T-helper 1 cell treated with Interleukin-12 subunit alpha and Interleukin-12 subunit beta and Interleukin-4 antibody, amounts not matched to agents 30 μg/mL and 1 μg/mL, for 36 hours (primary cell): ENCODE results near the gene DUSP8.

ENCODE experiments used
- H3K27ac Mint-ChIP-seq: one replicate; pipeline ENCODE4 v1.8.0; 2021; ENCODE audit warnings: mild to moderate bottlenecking, mixed read lengths
- H3K27me3 Mint-ChIP-seq: one replicate; pipeline ENCODE4 v1.8.0; 2021; ENCODE audit warnings: low read depth, mixed read lengths
- H3K36me3 Mint-ChIP-seq: one replicate; pipeline ENCODE4 v1.8.0; 2021; ENCODE audit warnings: low read depth, mixed read lengths
- H3K4me1 Mint-ChIP-seq: one replicate; pipeline ENCODE4 v1.8.0; 2021; ENCODE audit warnings: low read depth, mixed read lengths
- H3K4me3 Mint-ChIP-seq: one replicate; pipeline ENCODE4 v1.8.0; 2021; ENCODE audit warnings: mild to moderate bottlenecking, moderate library complexity, mixed read lengths
- H3K9me3 Mint-ChIP-seq: one replicate; pipeline ENCODE4 v1.8.0; 2021; ENCODE audit warnings: mixed read lengths

DUSP8 gene

DNA sequence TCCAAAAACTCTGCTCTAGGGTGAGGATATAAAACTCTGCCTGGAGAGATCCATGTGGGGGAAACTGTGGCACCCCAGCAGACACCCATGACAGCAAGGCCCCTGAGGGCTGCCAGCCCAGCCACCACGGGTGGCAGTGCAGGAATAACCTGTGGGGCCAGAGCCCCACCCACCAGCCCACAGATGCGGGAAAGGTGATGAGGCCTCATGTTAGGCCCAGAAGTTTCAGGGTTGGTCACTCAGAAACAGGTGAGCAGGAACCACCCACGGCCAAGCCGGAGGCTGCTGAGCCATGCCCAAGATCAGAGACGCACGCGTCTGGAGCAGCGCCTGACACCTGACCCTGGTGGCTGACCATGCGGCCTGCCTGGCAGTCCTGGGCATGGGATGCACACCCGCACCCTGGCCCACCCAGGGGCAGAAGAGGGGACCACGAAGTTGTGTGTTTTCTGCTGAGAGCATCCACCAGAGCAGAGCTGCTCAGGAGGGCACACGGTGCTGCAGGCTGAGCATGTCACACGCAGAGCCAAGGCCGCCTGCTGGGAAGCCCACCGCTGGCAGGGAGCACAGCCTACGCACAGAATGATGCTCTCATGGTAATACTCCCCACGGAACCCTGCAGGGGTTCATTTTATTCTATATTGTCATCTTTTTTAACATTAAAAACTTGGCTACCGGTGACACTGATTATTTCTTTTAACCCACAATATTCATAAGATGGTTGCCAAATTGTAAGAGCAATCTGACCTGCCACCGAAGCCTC lies 41.2 kb downstream of the DUSP8 start:
- H3K4me3 Mint-ChIP-seq: no peak overlapping the region
- H3K4me1 Mint-ChIP-seq: peaks cover 1% of the 10 kb centered on the region
- H3K36me3 Mint-ChIP-seq: no peaks in the 10 kb centered on the region
- H3K9me3 Mint-ChIP-seq: no peaks in the 10 kb centered on the region
- no peaks in the 10 kb centered on the region for H3K27me3 Mint-ChIP-seq
- no peak overlapping the region for H3K27ac Mint-ChIP-seq

DNA sequence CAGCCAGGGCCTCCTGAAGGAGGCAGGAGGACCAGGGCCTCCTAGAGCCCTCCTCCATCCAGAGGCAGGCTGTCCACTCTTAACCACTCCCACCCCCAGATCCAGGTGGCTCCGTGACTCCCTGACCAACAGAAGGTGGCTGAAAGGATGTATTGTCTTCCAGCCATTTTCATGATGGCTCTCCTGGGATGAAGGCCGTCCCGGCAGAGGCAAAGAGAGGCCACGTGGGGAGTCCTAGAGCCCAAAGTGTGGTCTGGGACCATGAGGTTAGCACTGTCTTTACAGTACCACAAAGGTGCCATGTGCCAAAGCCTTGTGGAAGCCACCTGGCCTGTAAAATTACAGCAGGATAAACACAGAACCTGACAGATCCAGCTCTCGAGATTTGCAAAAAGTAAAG lies 42.3 kb downstream of the DUSP8 start:
- H3K9me3 Mint-ChIP-seq: no peaks in the 10 kb centered on the region
- H3K36me3 Mint-ChIP-seq: no peaks in the 10 kb centered on the region
- H3K4me3 Mint-ChIP-seq: no peak overlapping the region
- no peaks in the 10 kb centered on the region for H3K27me3 Mint-ChIP-seq
- no peaks in the 10 kb centered on the region for H3K4me1 Mint-ChIP-seq
- no peak overlapping the region for H3K27ac Mint-ChIP-seq

DNA sequence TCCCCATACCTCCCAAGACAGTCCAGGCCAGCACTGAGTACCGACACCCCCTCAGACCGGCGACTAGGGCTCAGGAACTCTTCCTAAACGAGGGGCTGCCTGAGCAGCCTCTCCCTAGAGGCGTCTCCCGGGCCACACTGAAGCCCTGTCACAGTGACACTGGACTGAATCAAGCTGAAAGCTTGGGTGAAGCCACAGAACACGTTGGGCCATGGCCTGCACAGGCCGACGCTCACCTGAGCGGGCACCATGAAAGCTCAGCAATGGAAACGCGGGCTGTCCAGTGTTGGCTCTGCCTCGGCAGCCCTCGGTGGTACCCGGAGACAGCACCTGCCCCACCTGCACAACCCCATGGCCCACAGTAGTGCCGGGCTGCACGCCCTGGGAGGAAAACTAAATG lies 42.8 kb downstream of the DUSP8 start:
- Mint-ChIP-seq H3K4me1 (no peaks in the 10 kb centered on the region), H3K27ac (no peak overlapping the region), H3K36me3 (no peaks in the 10 kb centered on the region)

DNA sequence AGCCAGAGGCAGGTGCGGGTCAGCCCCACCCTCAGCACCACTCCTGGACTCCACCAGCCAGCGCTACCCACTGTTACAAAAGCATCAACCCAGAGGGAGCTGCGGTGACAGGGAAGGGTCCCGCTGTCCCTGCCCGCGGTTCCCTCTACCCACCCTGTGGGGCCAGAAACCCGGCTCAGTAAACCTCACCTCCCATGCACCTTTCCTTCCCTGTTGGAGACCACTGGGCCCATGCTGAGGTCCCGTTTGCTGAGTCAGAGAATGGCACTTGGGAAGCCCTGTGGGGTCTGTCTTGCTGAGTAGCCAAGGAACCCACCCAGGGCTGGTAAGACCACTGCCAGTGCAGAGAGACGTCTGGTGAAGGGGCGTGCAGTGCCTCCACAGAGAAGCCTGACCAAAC lies 43.4 kb downstream of the DUSP8 start:
- Mint-ChIP-seq H3K4me3 (no peak overlapping the region), H3K27ac (no peak overlapping the region), H3K9me3 (no peaks in the 10 kb centered on the region), H3K36me3 (no peaks in the 10 kb centered on the region), H3K27me3 (no peaks in the 10 kb centered on the region), H3K4me1 (no peaks in the 10 kb centered on the region)

More for the DNA sequence above, 42.8 kb downstream of the DUSP8 start:
- H3K9me3 Mint-ChIP-seq: no peaks in the 10 kb centered on the region
- no peaks in the 10 kb centered on the region for H3K27me3 Mint-ChIP-seq
- H3K4me3 Mint-ChIP-seq: no peak overlapping the region

DNA sequence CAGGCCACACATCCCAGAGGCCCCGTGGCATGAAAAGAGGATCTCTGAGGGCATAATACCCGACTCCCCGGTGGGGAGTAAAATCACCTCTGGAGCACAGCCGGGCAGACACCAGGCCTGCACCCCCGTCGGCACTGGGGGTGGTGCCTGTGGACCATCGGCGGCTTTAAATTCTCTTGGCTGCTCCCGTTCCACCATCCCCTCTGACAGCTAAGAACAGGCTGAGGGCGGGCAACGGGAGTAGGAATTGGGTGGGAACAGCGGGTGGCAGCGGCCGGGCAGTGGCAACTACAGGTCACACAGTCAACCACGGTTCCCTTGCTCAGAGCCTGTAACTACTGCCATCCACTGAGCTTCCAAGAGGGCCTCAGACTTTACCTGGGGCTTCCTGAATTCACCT lies 45.3 kb downstream of the DUSP8 start:
- no peaks in the 10 kb centered on the region for H3K9me3 Mint-ChIP-seq
- H3K4me1 Mint-ChIP-seq: no peaks in the 10 kb centered on the region
- H3K36me3 Mint-ChIP-seq: no peaks in the 10 kb centered on the region
- H3K27ac Mint-ChIP-seq: no peak overlapping the region
- H3K4me3 Mint-ChIP-seq: no peak overlapping the region
- no peaks in the 10 kb centered on the region for H3K27me3 Mint-ChIP-seq

DNA sequence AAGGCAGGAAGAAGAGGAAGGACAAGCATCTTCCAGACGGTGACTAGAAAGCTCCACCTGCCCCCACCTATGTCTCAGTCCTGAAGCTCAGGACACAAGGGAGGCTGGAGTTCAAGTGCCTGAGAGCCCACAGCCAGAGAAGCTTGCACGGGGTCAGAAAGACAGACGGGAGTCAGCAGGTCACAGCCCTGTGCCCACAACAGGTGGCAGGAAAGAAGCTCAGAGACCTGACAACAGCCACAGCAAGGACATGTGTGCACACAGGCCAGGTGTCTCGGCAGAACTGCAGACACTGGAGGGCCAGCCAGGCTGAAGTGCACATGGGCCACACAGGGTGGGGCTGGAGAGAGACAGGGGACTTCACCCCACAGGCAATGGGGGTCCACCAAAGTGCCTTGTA lies 48.3 kb downstream of the DUSP8 start:
- Mint-ChIP-seq H3K4me3 (no peak overlapping the region), H3K4me1 (no peaks in the 10 kb centered on the region)

DNA sequence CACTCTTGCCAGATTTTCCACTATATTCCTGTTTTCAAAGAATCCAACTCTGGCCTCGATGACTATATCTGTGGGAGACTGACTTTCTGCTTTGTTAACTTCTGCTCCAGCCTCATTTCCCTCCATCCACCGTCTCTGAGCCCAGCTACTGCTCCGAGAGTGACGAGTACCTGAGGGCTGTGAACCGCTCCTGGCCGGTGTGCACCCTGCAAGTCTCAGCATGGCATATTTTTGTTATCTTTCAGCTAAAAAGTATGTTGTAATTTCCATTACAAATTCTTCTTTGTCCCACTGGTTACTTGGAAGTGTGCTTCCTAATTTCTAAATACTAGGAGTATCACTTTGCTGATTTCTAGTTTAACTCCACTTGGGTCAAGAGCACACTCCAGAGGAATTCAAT lies 49.0 kb downstream of the DUSP8 start:
- Mint-ChIP-seq H3K36me3 (peaks cover 2% of the 10 kb centered on the region), H3K27me3 (no peaks in the 10 kb centered on the region), H3K27ac (no peak overlapping the region), H3K4me3 (no peak overlapping the region), H3K4me1 (no peaks in the 10 kb centered on the region), H3K9me3 (no peaks in the 10 kb centered on the region)

More for the DNA sequence above, 48.3 kb downstream of the DUSP8 start:
- no peaks in the 10 kb centered on the region for H3K27me3 Mint-ChIP-seq
- H3K9me3 Mint-ChIP-seq: no peaks in the 10 kb centered on the region
- no peak overlapping the region for H3K27ac Mint-ChIP-seq
- H3K36me3 Mint-ChIP-seq: peaks cover 2% of the 10 kb centered on the region

DNA sequence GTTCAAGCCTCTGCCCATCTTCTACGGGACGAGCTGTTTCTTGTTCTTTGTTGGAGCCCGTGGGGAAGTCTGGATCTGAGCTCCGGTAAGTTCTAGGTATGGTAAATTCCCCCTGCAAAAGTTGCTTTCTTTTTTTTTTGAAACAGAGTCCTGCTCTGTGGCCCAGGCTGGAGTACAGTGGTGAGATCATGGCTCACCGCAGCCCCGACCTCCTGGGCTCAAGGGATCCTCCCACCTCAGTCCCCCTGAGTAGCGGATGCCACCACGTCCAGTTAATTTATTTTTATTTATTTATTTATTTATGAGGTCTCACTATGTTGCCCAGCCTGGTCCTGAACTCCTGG lies 50.0 kb downstream of the DUSP8 start:
- H3K36me3 Mint-ChIP-seq: peaks cover 2% of the 10 kb centered on the region
- H3K4me3 Mint-ChIP-seq: no peak overlapping the region
- no peak overlapping the region for H3K27ac Mint-ChIP-seq
- no peaks in the 10 kb centered on the region for H3K4me1 Mint-ChIP-seq
- no peaks in the 10 kb centered on the region for H3K27me3 Mint-ChIP-seq
- no peaks in the 10 kb centered on the region for H3K9me3 Mint-ChIP-seq

DNA sequence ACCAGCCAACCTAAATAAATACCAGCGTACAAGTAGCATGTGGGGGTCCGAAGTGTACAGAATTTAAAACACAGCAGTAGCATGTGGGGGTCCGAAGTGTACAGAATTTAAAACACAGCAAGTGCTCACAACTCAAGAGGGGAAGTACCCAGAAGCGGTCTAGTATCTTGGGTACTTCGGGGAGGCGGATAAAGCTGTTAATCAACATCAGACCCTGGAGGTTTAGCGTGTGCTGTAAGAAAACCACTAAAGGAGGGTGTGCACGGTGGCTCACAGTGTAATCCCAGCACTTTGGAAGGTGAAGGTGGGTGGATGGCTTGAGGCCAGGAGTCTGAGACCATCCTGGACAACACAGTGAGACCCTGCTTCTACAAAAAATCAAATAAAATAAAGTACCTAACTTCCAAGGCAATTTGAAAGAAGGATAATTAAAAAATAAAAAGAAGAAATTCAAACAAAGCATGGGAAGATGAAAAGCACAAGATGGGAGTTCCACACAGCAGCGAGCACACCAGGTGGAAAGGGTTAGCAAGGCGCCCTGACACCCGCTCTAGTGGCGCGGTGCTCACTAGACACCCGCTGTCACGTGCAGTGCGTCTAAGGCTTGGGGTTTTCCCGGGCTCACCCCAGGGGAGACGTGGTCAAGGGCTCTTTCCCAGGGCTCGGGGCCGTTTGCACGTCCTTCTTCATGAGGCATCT lies 50.5 kb downstream of the DUSP8 start:
- H3K27ac Mint-ChIP-seq: no peak overlapping the region
- H3K27me3 Mint-ChIP-seq: no peaks in the 10 kb centered on the region
- no peaks in the 10 kb centered on the region for H3K4me1 Mint-ChIP-seq
- peaks cover 2% of the 10 kb centered on the region for H3K36me3 Mint-ChIP-seq
- no peak overlapping the region for H3K4me3 Mint-ChIP-seq
- H3K9me3 Mint-ChIP-seq: no peaks in the 10 kb centered on the region

DNA sequence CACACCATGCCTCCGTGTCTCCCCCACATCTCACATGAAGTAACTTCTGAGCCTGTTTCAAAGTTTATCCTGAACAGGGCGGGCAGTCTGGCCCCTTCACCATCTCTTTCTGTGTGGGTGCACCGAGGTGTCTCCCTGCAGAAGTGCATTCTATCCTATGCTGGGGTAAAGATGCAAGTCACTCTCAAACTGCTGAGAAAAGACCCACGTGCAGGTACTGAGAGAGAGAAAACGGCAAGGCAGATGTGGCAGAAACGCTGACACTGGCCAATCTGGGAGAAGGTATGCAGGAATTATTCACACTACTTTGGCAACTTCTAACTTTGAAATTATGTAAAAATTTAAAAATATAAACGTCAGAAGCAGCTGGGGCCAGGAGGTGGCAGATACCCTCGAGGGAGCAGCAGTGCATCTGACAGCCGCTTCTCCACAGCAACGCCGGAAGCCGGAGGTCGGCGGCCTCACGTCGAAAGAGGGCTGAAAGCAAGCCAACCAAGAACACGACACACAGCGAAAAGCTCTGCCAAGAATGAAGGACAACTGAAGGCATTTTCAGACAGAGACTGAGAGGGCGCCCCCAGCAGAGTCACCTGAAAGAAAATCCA lies 51.3 kb downstream of the DUSP8 start:
- H3K36me3 Mint-ChIP-seq: peaks cover 2% of the 10 kb centered on the region
- no peak overlapping the region for H3K4me3 Mint-ChIP-seq
- no peaks in the 10 kb centered on the region for H3K4me1 Mint-ChIP-seq
- no peaks in the 10 kb centered on the region for H3K9me3 Mint-ChIP-seq
- H3K27me3 Mint-ChIP-seq: no peaks in the 10 kb centered on the region
- H3K27ac Mint-ChIP-seq: no peak overlapping the region

DNA sequence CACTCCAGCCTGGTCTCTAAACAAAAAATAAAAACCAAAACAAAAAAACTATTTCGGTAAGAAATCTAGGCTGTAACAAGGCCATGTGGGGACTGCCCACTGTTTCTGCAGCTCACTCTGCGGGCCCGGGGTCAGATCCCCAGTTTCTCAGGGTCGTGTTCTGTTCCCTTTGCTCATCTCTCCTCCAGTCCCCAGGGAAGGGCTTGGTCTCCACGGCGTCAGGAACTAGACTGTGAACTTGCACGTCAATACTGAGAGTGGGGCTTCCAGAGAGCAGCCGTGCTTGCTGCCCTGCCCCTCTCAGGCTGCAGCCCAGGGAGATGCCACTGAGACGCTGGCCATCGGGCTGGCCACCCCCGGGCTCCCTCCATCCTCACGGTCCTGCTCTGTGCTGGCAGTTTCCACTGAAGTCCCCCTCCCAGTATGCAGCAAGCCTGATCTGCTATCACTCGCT lies 51.8 kb downstream of the DUSP8 start:
- H3K27ac Mint-ChIP-seq: no peak overlapping the region
- no peaks in the 10 kb centered on the region for H3K4me1 Mint-ChIP-seq
- no peaks in the 10 kb centered on the region for H3K9me3 Mint-ChIP-seq
- H3K27me3 Mint-ChIP-seq: no peaks in the 10 kb centered on the region
- peaks cover 2% of the 10 kb centered on the region for H3K36me3 Mint-ChIP-seq
- H3K4me3 Mint-ChIP-seq: no peak overlapping the region

DNA sequence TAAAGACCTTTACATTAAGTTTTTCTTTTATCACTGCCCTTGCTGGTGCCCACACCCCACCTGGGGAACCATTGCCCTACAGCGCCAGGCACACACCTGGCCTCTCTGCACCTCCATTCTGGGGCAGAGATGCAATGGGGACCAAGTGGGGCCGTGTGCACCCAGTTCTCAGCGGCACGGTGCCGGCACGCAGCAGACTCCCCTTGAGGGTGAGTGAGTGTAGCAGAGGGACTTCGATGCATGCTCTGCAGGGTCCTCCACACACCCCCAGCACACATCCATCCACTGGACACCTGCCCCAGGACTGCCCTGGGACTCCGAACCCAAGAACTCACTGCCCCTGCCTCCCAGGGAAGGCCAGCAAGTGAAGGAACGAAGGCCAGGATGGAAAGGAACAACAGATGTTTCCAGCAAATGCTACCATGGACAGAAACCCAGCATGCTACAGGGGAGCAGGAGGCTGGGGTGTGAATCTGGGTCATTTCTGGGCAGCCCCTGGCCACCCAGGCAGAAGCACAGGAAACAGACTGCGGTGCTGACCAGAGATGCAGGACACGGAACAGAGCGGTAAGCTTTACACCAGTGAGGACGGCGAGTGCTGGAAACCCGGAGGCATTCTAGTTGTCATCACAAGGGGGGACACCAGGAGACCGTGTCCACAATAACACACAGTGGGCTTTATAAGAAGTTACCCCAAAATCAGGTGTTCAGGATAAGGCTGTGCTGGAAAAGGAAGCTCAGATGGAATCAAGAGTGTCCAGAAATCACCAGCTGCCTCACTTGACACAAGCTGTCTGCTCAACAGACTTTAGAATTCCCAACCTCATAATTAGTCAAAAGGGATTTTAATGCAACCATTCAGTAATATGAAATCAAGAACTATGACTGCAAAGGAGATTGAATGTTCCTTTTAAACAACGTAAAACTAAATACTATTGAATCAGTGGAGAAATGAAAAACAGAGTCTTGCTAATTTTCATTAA lies 52.8 kb downstream of the DUSP8 start:
- H3K9me3 Mint-ChIP-seq: no peaks in the 10 kb centered on the region
- H3K4me1 Mint-ChIP-seq: no peaks in the 10 kb centered on the region
- H3K36me3 Mint-ChIP-seq: peaks cover 2% of the 10 kb centered on the region
- no peaks in the 10 kb centered on the region for H3K27me3 Mint-ChIP-seq
- no peak overlapping the region for H3K4me3 Mint-ChIP-seq
- no peak overlapping the region for H3K27ac Mint-ChIP-seq

DNA sequence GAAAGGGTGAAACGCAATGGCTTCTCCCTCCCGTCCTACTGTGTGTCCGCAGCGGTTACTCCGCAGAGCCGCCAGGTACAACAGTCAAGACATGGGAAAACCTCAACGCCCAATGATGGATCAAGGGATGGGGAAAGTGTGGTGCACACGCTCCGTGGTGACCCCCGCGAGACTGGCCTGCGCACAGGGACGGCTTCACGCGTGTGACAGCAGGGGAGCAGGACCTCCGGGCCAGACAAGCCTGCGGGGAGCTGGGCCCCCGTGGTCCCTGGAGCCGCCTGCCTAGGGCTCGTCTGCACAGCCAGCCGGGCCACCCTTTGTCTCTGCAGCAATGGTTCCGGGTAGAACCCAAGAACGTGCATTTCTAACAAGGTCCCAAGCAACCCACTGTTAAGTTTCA lies 53.8 kb downstream of the DUSP8 start:
- H3K9me3 Mint-ChIP-seq: no peaks in the 10 kb centered on the region
- H3K36me3 Mint-ChIP-seq: peaks cover 2% of the 10 kb centered on the region
- no peaks in the 10 kb centered on the region for H3K27me3 Mint-ChIP-seq
- no peak overlapping the region for H3K4me3 Mint-ChIP-seq
- peaks cover 4% of the 10 kb centered on the region for H3K4me1 Mint-ChIP-seq
- no peak overlapping the region for H3K27ac Mint-ChIP-seq
